Stimulated activated CD4-positive, alpha-beta T cell treated with anti-CD3 and anti-CD28 coated beads, TNF-alpha, amount 100 ng/mL, for 48 hours (primary cell): ENCODE measurements around the gene TERT.
"Not testable (repeated sequence)": the region's sequence is repeated elsewhere in the genome, so short reads cannot be mapped to it uniquely, and the experiment has no call there.

Experiments
- DNase-seq, 3 donors: peaks; one replicate each; pipeline ENCODE4 v3.0.0-alpha.2; 2020; ENCODE audit warnings: low read depth in 3 of 3

TERT gene

DNA sequence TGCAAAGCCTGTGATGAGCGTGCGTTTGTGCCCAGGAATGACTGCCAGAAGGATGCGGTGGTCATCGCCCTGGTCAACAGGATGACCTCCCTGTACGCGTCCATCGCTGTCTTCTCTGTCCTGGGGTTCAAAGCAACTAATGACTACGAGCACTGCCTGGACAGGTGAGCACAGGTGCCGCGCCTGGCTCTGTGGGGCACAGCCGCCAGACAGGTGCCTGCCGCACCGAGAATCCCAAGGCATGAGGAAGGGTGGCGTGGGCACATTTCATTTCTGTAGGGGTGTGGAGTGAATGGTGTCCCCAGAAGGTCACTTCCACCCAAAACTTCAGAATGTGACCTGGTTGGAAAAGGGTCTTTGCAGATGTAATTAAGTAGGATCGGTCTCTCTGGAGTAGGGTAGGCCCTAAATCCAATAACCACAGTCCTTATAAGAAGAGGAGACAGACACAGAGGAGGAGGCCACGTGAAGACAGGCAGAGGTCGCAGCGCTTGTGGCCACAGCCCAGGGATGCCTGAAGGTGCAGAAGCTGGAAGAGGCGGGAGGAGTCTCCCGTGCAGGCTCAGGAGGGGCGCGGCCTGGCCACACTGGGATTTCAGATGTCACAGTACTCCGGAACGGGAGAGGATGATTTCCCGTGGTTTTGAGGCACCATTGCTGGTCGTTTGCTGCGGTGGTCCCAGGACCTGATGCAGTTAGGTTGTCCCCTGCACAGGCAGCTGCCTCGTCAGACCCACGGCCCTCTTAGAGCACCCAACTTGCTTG lies 54.2 kb downstream of the TERT start:
- DNase-seq, result no peak

DNA sequence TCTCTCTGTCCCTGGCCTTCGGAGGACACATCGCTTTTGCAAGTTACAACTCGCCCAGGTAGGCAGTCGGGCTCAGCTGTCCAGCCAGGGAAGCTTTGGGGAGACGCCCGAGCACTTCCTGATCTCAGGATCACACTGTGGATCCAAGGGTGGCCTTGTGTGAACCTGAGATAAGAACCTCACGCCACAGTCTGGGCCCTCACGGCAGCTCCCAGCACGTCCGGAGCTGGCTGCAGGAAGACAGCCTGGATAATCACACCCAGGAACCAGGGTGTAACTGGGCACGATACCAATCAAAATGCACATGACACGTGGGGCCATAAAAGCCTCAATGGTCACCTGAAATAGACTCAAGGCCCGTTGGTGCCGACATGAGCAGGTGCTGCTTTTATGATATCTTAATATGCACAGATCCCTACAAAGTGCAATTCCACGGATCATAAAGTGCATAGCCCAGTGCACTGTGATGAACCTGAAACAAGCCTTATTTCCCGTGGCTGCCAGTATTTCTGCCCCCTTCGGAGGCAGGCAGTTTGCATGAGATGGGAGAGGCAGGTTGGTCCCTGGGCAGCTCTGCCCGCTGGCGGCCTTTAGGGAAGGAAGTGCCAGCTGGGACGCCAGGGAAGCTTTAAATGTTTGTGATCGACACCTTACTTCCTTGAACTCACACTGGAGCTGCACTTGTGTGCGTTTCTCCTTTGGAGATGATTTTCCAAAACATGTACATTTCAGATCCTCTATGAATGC lies 55.2 kb downstream of the TERT start:
- DNase-seq, result no peak

DNA sequence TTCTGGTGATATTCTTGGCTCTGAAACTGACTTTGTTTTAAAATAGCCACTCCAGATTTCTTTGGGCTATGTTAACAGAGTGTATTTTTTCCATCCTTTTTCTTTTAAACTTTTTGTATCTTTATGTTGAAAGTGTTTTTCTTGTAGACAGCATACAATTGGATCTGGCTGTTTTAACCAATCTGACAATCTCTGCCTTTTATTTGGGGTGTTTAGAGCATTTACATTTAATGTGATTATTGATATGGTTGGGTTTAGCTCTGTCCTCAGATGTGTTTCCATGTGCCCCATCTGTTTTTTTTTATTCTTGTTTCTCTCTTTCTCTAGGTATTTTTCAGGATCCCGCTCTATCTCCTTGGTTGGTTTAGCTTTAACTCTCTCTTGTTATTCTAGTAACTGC lies 59.0 kb downstream of the TERT start:
- no peak for DNase-seq

DNA sequence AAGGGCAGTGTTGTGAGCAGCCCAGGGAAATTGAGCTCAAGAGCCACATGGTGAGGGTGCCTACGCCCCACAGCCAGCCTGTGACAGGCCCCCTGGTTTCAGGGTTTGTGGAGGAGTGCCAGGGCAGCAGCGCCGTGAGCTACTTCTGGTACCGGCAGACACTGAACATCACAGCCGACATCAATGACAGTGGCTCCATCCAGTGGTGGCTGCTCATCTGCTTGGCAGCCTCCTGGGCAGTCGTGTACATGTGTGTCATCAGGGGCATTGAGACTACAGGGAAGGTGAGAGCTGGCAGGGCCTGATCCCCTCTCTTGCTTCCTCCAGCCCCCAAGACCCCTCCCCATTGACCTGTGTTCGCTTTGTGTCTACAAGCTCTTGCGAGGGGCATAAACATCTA lies 59.5 kb downstream of the TERT start:
- DNase-seq, result no peak

GRCh38 chr5:1232780-1233179 lies 62.1 kb downstream of the TERT start:
- no peak for DNase-seq

DNA sequence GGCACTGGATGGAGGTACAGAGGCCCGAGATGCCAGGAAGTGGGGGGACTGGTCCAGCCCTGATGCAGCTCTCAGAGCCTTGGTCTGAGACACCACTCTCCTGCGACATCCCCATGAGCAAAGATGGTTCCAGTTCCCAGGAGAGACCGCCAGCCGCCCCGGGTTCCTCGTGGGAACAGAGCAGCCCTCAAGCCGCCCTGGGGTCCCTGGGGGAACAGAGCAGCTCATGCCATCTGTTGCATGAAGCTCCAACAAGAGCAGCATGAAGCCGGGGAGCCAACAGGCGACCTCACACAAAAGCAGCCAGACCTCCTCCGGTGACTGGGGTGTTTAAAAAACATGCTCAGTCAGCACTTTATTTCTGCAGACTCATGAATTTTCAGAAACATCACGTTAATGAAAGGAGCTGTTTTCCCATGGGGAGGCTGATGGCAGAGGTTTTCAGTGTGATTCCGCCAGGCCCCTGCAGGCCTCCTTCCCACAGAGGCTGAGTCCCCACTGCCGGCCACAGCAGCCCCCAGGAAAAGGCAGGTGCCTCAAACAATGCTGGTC lies 63.4 kb downstream of the TERT start:
- no peak for DNase-seq

DNA sequence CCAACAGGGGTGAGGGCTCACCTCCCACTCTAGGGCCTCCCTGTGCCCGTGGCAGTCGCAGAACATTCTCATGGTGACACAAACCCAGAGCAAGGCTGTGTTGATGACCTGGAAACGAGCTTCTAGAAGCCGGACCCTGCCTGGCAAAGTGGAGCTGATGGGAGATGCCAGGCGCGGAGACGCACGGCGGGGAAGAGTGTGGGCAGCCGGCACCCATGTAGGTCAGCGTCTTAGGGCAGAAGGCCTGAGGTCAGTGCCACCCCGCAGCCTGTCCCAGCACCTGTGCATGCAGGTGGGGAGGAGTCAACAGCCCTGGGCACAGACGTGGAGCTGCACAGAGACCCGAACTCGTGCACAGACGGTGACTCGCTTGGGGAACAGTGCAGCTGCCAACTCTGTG lies 64.3 kb downstream of the TERT start:
- DNase-seq, result no peak

DNA sequence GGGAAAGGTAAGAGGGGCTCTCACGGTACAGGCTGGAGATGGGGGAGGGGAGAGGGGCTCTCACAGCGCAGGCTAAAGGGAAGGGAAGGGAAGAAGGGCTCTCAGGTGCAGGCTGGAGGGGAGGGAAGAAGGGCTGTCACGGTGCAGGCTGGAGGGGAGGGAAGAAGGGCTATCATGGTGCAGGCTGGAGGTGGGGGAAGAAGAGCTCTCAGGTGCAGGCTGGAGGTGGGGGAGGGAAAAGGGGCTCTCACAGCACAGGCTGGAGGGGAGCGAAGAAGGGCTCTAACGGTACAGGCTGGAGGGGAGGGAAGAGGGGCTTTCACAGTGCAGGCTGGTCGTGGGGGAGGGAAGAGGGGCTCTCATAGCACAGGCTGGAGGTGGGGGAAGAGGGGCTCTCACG lies 65.0 kb downstream of the TERT start:
- DNase-seq, result no peak

DNA sequence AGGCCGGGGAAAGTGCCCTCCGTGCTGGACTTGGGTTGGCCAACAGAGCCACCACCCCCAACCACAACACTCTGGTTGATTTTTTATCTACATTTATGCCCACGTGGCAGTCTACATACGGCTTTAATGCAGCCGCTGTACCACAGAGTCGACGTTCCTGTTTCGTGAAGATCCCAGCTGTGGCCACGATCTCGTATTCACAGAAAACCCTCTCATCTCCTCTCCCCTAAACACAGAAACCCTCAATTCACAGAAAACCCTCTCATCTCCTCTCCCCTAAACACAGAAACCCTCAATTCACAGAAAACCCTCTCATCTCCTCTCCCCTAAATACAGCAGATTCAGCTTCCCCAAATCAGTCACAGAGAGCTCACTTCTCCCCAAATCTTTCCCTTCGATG lies 65.8 kb downstream of the TERT start:
- not testable (repeated sequence) for DNase-seq

GRCh38 chr5:1228120-1228519 lies 66.7 kb downstream of the TERT start:
- no peak for DNase-seq

DNA sequence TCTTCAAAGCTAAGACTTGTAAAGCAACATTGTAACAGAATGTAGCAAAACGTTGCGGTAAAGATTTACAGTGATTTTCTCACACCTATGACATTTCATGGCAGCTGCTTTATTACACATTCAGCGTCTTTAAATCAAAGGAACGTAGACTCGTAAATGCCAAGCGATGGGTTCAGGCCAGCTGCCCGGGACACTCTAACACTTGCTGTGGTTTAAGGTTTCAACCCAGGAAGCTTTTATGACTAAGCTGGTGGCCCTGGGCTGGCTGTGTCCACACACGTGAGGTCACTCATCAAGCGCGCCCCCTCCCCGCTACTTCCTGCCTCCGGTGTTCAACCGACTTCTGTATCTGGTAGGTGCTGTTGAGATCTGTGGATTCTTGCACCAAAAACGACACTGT lies 67.2 kb downstream of the TERT start:
- no peak for DNase-seq

DNA sequence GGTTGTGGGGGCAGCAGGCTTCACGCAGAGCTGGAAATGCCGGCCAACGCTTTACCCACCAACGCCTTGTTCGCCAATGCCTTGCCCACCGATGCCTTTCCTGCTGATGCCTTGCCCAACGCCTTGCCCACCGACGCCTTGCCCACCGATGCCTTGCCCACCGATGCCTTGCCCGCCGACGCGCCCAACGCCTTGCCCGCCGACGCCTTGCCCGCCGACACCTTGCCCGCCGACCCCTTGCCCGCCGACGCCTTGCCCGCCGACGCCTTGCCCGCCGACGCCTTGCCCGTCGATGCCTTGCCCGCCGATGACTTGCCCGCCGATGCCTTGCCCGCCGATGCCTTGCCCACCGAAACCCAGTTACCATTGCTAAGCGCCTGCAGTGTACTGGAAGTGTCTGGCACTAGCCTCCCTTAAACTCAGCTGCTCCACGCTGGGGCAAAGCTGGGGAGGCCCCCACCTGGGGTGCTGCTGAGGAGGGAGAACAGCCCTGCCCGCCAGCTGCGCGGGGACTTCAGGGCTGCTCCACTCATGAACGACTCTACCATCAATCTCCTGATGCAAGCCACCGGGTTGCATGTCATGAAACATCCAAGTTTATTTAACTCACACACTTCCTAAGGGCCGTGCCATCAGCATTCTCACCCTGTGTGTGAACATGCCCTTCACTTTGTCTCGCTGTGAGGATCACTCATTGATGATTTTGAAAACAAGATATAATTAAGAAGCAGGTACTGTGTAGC lies 67.9 kb downstream of the TERT start:
- DNase-seq, result no peak

- no peak for DNase-seq
Observed at GRCh38 chr5:1226231-1226630, 68.6 kb downstream of the TERT start.

DNA sequence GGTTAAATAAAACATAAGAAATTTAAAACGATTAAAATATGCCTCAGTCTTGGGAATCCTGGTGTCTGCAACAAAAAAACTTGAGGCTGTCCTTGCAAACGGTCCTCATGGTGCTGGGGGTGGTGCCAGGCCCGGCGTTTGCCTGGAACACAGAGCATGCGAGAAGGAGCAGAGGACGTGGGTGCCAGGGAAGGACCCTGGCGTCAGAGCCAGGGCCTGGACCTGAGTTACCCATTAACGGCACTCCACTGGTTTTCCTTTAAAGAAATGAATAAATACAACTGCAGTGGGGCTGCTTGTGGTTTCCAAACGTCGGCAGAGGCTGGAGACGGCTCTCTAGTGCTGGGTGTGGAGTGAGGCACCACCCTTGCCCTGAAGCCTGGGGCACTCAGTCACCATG lies 69.8 kb downstream of the TERT start, which contains the start of gene SLC6A18:
TSS of gene SLC6A18 (plus strand) at position 301 of the 400 bp plus-strand sequence. CDS start at position 398, 97 bp downstream.
- no peak for DNase-seq

DNA sequence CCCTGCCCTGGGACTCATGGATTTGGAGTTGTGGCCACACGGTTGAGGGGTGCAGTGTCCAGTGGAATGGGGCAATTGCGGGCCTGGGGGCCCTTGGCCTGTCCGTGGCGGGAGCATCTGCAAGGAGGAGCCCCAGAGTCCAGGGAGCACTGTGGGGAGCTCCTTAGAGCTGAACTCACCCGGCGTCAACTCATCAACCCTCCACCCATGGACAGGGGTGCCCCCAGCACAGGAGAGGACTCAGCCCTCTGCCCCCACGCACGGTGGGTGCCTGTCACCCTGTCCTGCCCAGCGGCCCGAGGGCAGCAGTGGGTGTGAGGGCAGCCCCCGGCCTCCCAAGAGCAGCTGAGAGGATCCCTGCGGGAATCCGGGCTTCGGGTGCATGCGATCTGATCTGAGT lies 70.2 kb downstream of the TERT start:
- DNase-seq, result no peak

DNA sequence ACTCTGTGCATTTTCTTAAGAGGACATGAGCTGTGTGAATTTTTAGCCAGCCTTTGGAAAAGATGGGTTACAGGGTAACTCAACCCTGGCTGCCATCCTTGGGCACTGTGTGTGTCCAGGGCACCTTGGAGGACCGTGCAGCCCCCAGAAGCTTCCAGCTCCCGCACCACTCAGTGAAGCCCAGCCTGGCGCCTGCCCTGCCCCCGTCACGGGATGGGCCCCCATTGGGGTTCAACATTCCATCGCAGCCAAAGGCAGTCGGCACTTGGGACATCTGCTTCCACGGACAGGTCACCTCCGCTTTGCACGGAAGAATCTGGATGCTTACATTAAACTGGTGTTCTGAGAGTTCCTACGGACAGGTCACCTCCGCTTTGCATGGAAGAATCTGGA lies 71.6 kb downstream of the TERT start:
- no peak for DNase-seq

DNA sequence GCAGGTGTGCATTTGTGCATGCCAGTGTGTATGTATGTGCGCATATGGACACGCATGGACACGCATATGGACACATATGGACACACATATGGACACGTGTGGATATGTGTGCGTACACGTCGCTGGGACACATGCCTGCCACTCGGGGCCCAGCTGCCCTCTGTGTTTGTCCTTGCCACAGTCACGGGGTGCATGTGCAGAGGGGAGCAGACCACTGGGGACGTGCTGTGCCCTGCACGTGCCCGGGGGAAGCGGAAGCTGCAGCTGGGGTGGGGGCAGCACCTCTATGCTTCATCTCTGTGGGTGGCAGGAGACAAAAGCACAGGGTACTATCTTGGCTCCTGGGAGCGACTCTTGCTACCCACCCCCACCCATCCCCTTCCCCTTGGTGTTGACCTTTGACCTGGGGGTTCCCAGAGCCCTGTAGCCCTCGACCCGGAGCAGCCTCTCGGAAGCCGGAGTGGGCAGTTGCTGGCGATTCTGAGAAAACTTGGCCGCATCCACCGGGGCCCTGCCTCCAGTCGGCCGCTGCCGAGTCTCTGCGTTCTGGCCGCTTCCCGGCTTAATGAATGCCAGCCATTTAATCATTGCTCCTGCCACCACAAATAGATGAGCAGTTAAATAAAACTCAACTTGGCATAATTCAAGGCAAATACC lies 72.1 kb downstream of the TERT start:
- no peak for DNase-seq

- DNase-seq, result no peak
Observed at GRCh38 chr5:1222147-1222546, 72.7 kb downstream of the TERT start.

DNA sequence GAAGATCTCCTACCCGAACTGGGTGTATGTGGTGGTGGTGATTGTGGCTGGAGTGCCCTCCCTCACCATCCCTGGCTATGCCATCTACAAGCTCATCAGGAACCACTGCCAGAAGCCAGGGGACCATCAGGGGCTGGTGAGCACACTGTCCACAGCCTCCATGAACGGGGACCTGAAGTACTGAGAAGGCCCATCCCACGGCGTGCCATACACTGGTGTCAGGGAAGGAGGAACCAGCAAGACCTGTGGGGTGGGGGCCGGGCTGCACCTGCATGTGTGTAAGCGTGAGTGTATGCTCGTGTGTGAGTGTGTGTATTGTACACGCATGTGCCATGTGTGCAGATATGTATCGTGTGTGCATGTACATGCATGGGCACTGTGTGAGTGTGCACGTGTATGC lies 73.1 kb downstream of the TERT start:
- DNase-seq, result no peak

DNA sequence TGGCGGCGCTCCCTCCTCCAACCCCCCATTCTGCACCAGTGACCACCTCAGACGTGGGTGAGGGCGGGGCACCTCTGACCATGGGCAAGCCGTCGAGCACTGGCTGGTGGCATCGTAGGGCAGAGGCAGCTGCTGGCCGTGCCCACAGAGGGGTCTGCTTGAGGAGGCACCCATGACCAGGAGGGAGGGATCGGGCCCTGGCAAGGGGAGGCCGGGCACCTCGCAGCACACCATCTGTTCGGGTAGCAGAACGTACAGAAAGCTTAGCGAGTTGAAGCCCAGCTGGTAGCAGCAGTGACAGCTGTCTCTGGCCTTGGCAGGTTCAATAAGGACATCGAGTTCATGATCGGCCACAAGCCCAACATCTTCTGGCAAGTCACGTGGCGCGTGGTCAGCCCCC lies 74.0 kb downstream of the TERT start:
- DNase-seq, result no peak

GRCh38 chr5:1220351-1220750 lies 74.5 kb downstream of the TERT start:
- DNase-seq, result no peak

- DNase-seq, result no peak
Observed at GRCh38 chr5:1219768-1220100, 75.1 kb downstream of the TERT start.
